Hepatocyte (in vitro differentiated cells): ENCODE measurements around the gene ZNF628.

Experiments
- CTCF ChIP-seq: fragments of 200-600 bp; sonication (generic); IDR thresholded peaks from 2 replicates; pipeline ENCODE4 v1.5.1; 2016; ENCODE audit warnings: antibody characterized with exemption, mild to moderate bottlenecking; ENCODE audit not compliant: poor library complexity
- EZH2 ChIP-seq: fragments of 200-600 bp; sonication (generic); IDR thresholded peaks from 2 replicates; pipeline ENCODE4 v1.6.1; 2016; ENCODE audit warnings: antibody characterized with exemption, mild to moderate bottlenecking, borderline replicate concordance
- EZH2phosphoT487 ChIP-seq: fragments of 200-600 bp; sonication (generic); IDR thresholded peaks from one replicate; pipeline ENCODE4 v1.6.1; 2018; ENCODE audit warnings: antibody characterized with exemption, mild to moderate bottlenecking, low read depth, moderate library complexity; ENCODE audit not compliant: unreplicated experiment, severe bottlenecking

GRCh38 chr19:55440411-55441105, 35.9 kb upstream of the ZNF628 start:
- TF ChIP-seq CTCF (no peak), EZH2 (no peak), EZH2phosphoT487 (no peak)
